HEK293 (cell line): ENCODE results near the gene MT1B.

ENCODE experiments used
- CTCF ChIA-PET: fragments of 350-600 bp; formaldehyde crosslinking; extraction: SDS; loops from one replicate; lab custom pipeline; 2021; ENCODE audit warnings: antibody characterized with exemption; lab: Yijun Ruan, JAX
- POLR2A ChIA-PET: fragments of 300-600 bp; formaldehyde crosslinking; extraction: SDS; loops from one replicate; lab custom pipeline; 2020; ENCODE audit warnings: antibody characterized with exemption, inconsistent platforms; lab: Yijun Ruan, JAX
- H3K27ac ChIP-seq: fragments of 200-500 bp; sonication (Bioruptor generic); 2 replicates; pipeline ENCODE4 v1.5.1; 2014; ENCODE audit warnings: low read depth, low read length, control low read depth, inconsistent platforms; ENCODE audit errors: extremely low read depth
- H3K36me3 ChIP-seq, 2 experiments: fragments of 200-500 bp in 1 of 2; sonication (Bioruptor generic) in 1 of 2; 1 replicate in 1 of 2; 2 replicates in 1 of 2; pipeline ENCODE4 v1.5.1; 2014 to 2017; ENCODE audit warnings: inconsistent platforms in 2 of 2, low read length in 2 of 2; ENCODE audit not compliant: control insufficient read depth in 2 of 2, insufficient read depth in 1 of 2
- H3K4me1 ChIP-seq: fragments of 200-500 bp; sonication (Bioruptor generic); 2 replicates; pipeline ENCODE4 v1.5.1; 2014; ENCODE audit warnings: mild to moderate bottlenecking, low read length, inconsistent platforms; ENCODE audit not compliant: control insufficient read depth, insufficient read depth
- H3K4me3 ChIP-seq: 2 replicates; pipeline ENCODE4 v1.5.1; 2011; ENCODE audit warnings: low read depth, mild to moderate bottlenecking, control low read depth, low read length, moderate library complexity
- H3K9me3 ChIP-seq: fragments of 200-500 bp; sonication (Bioruptor generic); 2 replicates; pipeline ENCODE4 v1.5.1; 2014; ENCODE audit warnings: low read depth, low read length, inconsistent platforms; ENCODE audit not compliant: control insufficient read depth, insufficient read depth
- HOXD13 ChIP-seq: sonication (generic); formaldehyde crosslinking; IDR thresholded peaks from 2 replicates; pipeline ENCODE4 v1.8.0; 2022; ENCODE audit warnings: missing genetic modification reagents, borderline replicate concordance
- KLF7 ChIP-seq: fragments of 450-650 bp; formaldehyde crosslinking; IDR thresholded peaks from 2 replicates; pipeline ENCODE4 v1.5.1; 2016; ENCODE audit warnings: missing biosample characterization, missing genetic modification characterization, borderline replicate concordance
- ZBTB26 ChIP-seq: fragments of 450-650 bp; formaldehyde crosslinking; optimal IDR thresholded peaks from 2 replicates; pipeline ENCODE3; 2016; ENCODE audit warnings: missing biosample characterization, mild to moderate bottlenecking, missing genetic modification characterization
- ZIC2 ChIP-seq: fragments of 450-650 bp; formaldehyde crosslinking; IDR thresholded peaks from 2 replicates; pipeline ENCODE4 v1.5.1; 2016; ENCODE audit warnings: missing biosample characterization, missing genetic modification characterization
- ZNF114 ChIP-seq: fragments of 450-650 bp; formaldehyde crosslinking; IDR thresholded peaks from 2 replicates; pipeline ENCODE4 v1.5.0; 2017; ENCODE audit warnings: missing biosample characterization, missing genetic modification characterization
- ZNF148 ChIP-seq: fragments of 450-650 bp; formaldehyde crosslinking; IDR thresholded peaks from 2 replicates; pipeline ENCODE4 v1.5.0; 2017; ENCODE audit warnings: missing biosample characterization, missing genetic modification characterization, borderline replicate concordance
- ZNF155 ChIP-seq: fragments of 450-650 bp; formaldehyde crosslinking; IDR thresholded peaks from 2 replicates; pipeline ENCODE4 v1.5.1; 2016; ENCODE audit warnings: missing biosample characterization, missing genetic modification characterization
- ZNF184 ChIP-seq: fragments of 450-650 bp; IDR thresholded peaks from 2 replicates; pipeline ENCODE4 v1.5.1; 2018; ENCODE audit warnings: missing biosample characterization, mild to moderate bottlenecking, missing genetic modification characterization
- ZNF2 ChIP-seq: fragments of 450-650 bp; formaldehyde crosslinking; IDR thresholded peaks from 2 replicates; pipeline ENCODE4 v1.5.1; 2016; ENCODE audit warnings: missing biosample characterization, missing genetic modification characterization
- ZNF280D ChIP-seq: fragments of 450-650 bp; formaldehyde crosslinking; IDR thresholded peaks from 2 replicates; pipeline ENCODE4 v1.5.1; 2016; ENCODE audit warnings: missing biosample characterization, missing genetic modification characterization
- ZNF394 ChIP-seq: fragments of 450-650 bp; formaldehyde crosslinking; IDR thresholded peaks from 2 replicates; pipeline ENCODE4 v1.5.1; 2016; ENCODE audit warnings: missing biosample characterization, missing genetic modification characterization, mild to moderate bottlenecking, moderate library complexity, borderline replicate concordance
- ZNF585B ChIP-seq: fragments of 450-650 bp; formaldehyde crosslinking; IDR thresholded peaks from 2 replicates; pipeline ENCODE4 v1.5.1; 2016; ENCODE audit warnings: missing biosample characterization, missing genetic modification characterization
- ZNF645 ChIP-seq: fragments of 450-650 bp; formaldehyde crosslinking; IDR thresholded peaks from 2 replicates; pipeline ENCODE4; 2016; ENCODE audit warnings: missing biosample characterization, missing genetic modification characterization
- ZNF670 ChIP-seq: fragments of 450-650 bp; formaldehyde crosslinking; IDR thresholded peaks from 2 replicates; pipeline ENCODE4 v1.5.1; 2016; ENCODE audit warnings: missing biosample characterization, missing genetic modification characterization, low read depth
- ZNF776 ChIP-seq: fragments of 450-650 bp; formaldehyde crosslinking; IDR thresholded peaks from 2 replicates; pipeline ENCODE4 v1.5.0; 2017; ENCODE audit warnings: missing biosample characterization, missing genetic modification characterization, borderline replicate concordance

The MT1B gene

GRCh38 chr16:56683424-56684172 lies 31.9 kb downstream of the MT1B start (continued):
- TF ChIP-seq ZNF155 (tag by site-specific recombination) (no peak), HOXD13 (CRISPR knock-in tag) (no peak), KLF7 (tag by site-specific recombination) (no peak), ZNF2 (tag by site-specific recombination) (no peak)

- ChIA-PET CTCF (interaction anchor here (1.3 to 2.7 kb wide), 2 partner anchors 10 to 17 kb away, joined by 6 to 12 read pairs; no protein-coding TSS in a partner anchor), POLR2A (no interaction called here)
- Histone ChIP-seq H3K9me3 (no peaks in the 10 kb centered on the region), H3K4me3 (no peak overlapping the region), H3K36me3 (no peaks in the 10 kb centered on the region), H3K27ac (no peak overlapping the region), H3K4me1 (peaks cover 3% of the 10 kb centered on the region)
- TF ChIP-seq ZNF184 (tag by site-specific recombination) (no peak), ZNF645 (tag by site-specific recombination) (no peak), ZNF114 (tag by site-specific recombination) (no peak), ZIC2 (tag by site-specific recombination) (no peak), ZNF394 (tag by site-specific recombination) (no peak), ZNF280D (tag by site-specific recombination) (no peak), ZNF776 (no peak), ZBTB26 (no peak), ZNF670 (tag by site-specific recombination) (no peak), ZNF585B (tag by site-specific recombination) (no peak), ZNF148 (tag by site-specific recombination) (no peak)
These were observed 32.7 kb downstream of the MT1B start for GRCh38 chr16:56684256-56684925.
